Melanocyte of skin (primary cell): ENCODE data around the gene GALNT5. TPM values are rescaled to one million over a fixed set of nuclear protein-coding genes. Genes with fewer than 3 reads are reported as not detected.

Experiments
- total RNA-seq, 2 donors: library from RNA; depleted of rRNA; stranded (reverse); fragments of >200 nt; gene quantifications; 2 replicates each; pipeline ENCODE4 v1.2.3, GENCODE V29; 2012

Gene GALNT5
- total RNA-seq = under 1 TPM; under 0.01 to 0.33 TPM

GRCh38 chr2:157257312-157258252, at the start of gene GALNT5:
TSS of gene GALNT5 (plus strand) at chr2:157257705. CDS start at chr2:157258083, 378 bp downstream.

GRCh38 chr2:157325786-157326185, 68.3 kb downstream of the GALNT5 start, which contains the start of gene ERMN:
TSS of gene ERMN (minus strand) at chr2:157325824. CDS start at chr2:157325642, 182 bp downstream.

Other genes starting within 250 kb of the GALNT5 start
- gene ERMN, start 68.1 kb downstream of the GALNT5 start, total RNA-seq = under 1 TPM in 1 of 2 donors, not detected in 1; 0.34 TPM
- gene CYTIP, start 186.4 kb downstream of the GALNT5 start, total RNA-seq = not detected